ENCODE data around the gene PTPN23. TPM values are rescaled to one million over a fixed set of nuclear protein-coding genes. Genes with fewer than 3 reads are reported as not detected.
A peak's percentile ranks its signal among the peaks of the same experiment; 100 is the strongest.

PTPN23 gene
- total and polyA plus RNA-seq, 2 experiments from 2014 or later: 11.9 to 20.5 TPM

- Histone ChIP-seq H3K79me2 (peaks cover 22% of the 10 kb centered on the region), H3K27me3 (no peaks in the 10 kb centered on the region), H2AFZ (no peak overlapping the region), H3K4me2 (no peak overlapping the region), H3K36me3 (replicated peaks; ENCODE audit: insufficient read depth, low read depth) (no peaks in the 10 kb centered on the region), H3K9me2 (replicated peaks; ENCODE audit: insufficient read depth) (no peaks in the 10 kb centered on the region), H3K4me3 (no peak overlapping the region), H3K4me1 (ENCODE audit: insufficient read depth) (peaks cover 11% of the 10 kb centered on the region), H3K27ac (peak overlapping the region; percentile 87), H3K9me3 (ENCODE audit: low read depth) (no peaks in the 10 kb centered on the region), H4K20me1 (ENCODE audit: insufficient read depth, poor library complexity, severe bottlenecking) (no peaks in the 10 kb centered on the region)
- DNase-seq (ENCODE audit: low spot score): no peak
- TF ChIP-seq EZH2phosphoT487 (IDR thresholded peaks at IDR 0.05; ENCODE audit: low read depth, severe bottlenecking, unreplicated experiment): no peak
- TF ChIP-seq EZH2 (IDR thresholded peaks at IDR 0.05; ENCODE audit: borderline replicate concordance): no peak
- TF ChIP-seq, protein P1, sequence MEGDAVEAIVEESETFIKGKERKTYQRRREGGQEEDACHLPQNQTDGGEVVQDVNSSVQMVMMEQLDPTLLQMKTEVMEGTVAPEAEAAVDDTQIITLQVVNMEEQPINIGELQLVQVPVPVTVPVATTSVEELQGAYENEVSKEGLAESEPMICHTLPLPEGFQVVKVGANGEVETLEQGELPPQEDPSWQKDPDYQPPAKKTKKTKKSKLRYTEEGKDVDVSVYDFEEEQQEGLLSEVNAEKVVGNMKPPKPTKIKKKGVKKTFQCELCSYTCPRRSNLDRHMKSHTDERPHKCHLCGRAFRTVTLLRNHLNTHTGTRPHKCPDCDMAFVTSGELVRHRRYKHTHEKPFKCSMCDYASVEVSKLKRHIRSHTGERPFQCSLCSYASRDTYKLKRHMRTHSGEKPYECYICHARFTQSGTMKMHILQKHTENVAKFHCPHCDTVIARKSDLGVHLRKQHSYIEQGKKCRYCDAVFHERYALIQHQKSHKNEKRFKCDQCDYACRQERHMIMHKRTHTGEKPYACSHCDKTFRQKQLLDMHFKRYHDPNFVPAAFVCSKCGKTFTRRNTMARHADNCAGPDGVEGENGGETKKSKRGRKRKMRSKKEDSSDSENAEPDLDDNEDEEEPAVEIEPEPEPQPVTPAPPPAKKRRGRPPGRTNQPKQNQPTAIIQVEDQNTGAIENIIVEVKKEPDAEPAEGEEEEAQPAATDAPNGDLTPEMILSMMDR (IDR thresholded peaks at IDR 0.05; ENCODE audit: poor library complexity): no peak
- WGBS (ENCODE audit: low lambda C conversion rate, missing lambda C conversion rate): over 99% methylated on average over 9 of the region's 9 CpGs
Measured at GRCh38 chr3:47425959-47426358, 45.1 kb downstream of the PTPN23 start.

GRCh38 chr3:47427866-47428265 is 47.0 kb downstream of the PTPN23 start:
- 94% methylated on average over 6 of the region's 6 CpGs for WGBS (ENCODE audit: low lambda C conversion rate, missing lambda C conversion rate)
- H3K27me3 ChIP-seq: no peaks in the 10 kb centered on the region

GRCh38 chr3:47428662-47429061 is 47.8 kb downstream of the PTPN23 start:
- H3K9me3 ChIP-seq (ENCODE audit: low read depth): no peaks in the 10 kb centered on the region
- H3K4me2 ChIP-seq: no peak overlapping the region
- no peak overlapping the region for H3K4me3 ChIP-seq
- no peak overlapping the region for H3K27ac ChIP-seq
- no peak for DNase-seq (ENCODE audit: low spot score)
- peaks cover 16% of the 10 kb centered on the region for H3K4me1 ChIP-seq (ENCODE audit: insufficient read depth)
- H3K36me3 ChIP-seq (replicated peaks; ENCODE audit: insufficient read depth, low read depth): no peaks in the 10 kb centered on the region
- H4K20me1 ChIP-seq (ENCODE audit: insufficient read depth, poor library complexity, severe bottlenecking): no peaks in the 10 kb centered on the region
- no peak for TF ChIP-seq EZH2phosphoT487 (IDR thresholded peaks at IDR 0.05; ENCODE audit: low read depth, severe bottlenecking, unreplicated experiment)
- no peak for TF ChIP-seq EZH2 (IDR thresholded peaks at IDR 0.05; ENCODE audit: borderline replicate concordance)
- H3K9me2 ChIP-seq (replicated peaks; ENCODE audit: insufficient read depth): no peaks in the 10 kb centered on the region
- H2AFZ ChIP-seq: no peak overlapping the region
- H3K27me3 ChIP-seq: no peaks in the 10 kb centered on the region
- H3K79me2 ChIP-seq: peaks cover 33% of the 10 kb centered on the region
- WGBS (ENCODE audit: low lambda C conversion rate, missing lambda C conversion rate): 75% methylated on average over 6 of the region's 6 CpGs

More at GRCh38 chr3:47427866-47428265, 47.0 kb downstream of the PTPN23 start:
- Histone ChIP-seq H3K9me3 (ENCODE audit: low read depth) (no peaks in the 10 kb centered on the region), H3K27ac (no peak overlapping the region), H3K79me2 (peaks cover 27% of the 10 kb centered on the region), H3K36me3 (replicated peaks; ENCODE audit: insufficient read depth, low read depth) (no peaks in the 10 kb centered on the region), H4K20me1 (ENCODE audit: insufficient read depth, poor library complexity, severe bottlenecking) (no peaks in the 10 kb centered on the region), H3K4me3 (no peak overlapping the region), H3K4me2 (no peak overlapping the region), H3K9me2 (replicated peaks; ENCODE audit: insufficient read depth) (no peaks in the 10 kb centered on the region), H2AFZ (no peak overlapping the region), H3K4me1 (ENCODE audit: insufficient read depth) (peaks cover 16% of the 10 kb centered on the region)
- no peak for TF ChIP-seq EZH2phosphoT487 (IDR thresholded peaks at IDR 0.05; ENCODE audit: low read depth, severe bottlenecking, unreplicated experiment)
- no peak for DNase-seq (ENCODE audit: low spot score)

DNA sequence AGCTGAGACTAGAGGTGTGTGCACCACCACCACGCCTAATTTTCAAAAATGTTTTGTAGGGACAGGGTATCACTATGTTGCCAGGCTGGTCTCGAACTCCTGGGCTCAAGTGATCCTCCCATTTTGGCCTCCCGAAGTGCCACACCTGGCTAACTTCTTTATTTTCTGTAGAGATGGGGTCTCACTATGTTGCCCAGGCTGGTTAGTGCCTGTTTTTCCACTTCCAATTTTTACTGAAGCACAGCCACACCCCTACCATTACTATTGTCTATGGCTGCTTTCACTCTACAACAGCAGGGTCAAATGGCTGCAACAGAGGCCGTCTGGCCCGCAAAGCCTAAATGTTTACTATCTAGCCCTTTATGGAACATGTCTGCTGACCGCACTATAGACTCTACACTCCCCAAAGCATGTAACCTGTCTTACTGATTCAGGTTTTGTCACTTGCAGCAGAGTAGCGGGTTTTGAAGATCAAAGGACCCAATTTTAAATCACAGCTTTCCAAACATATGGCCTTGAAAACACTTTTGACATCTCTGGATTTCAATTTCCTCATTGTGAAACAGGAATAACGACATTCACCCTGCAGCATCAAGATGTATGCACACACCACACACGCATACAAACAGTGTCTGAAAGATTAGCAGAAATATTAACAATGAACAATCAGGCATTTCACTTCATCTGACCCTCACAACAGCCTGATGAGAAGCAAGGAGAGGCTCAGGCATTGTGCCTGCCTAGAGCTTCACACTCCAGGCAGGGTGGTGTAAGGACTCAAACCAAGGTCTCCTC is 48.9 kb downstream of the PTPN23 start:
- no peak for TF ChIP-seq EZH2 (IDR thresholded peaks at IDR 0.05; ENCODE audit: borderline replicate concordance)
- TF ChIP-seq EZH2phosphoT487 (IDR thresholded peaks at IDR 0.05; ENCODE audit: low read depth, severe bottlenecking, unreplicated experiment): no peak
- TF ChIP-seq, protein P1 (IDR thresholded peaks at IDR 0.05; ENCODE audit: poor library complexity): no peak
- no peak overlapping the region for H3K4me3 ChIP-seq
- H3K9me2 ChIP-seq (replicated peaks; ENCODE audit: insufficient read depth): no peaks in the 10 kb centered on the region
- no peak overlapping the region for H3K4me2 ChIP-seq
- WGBS (ENCODE audit: low lambda C conversion rate, missing lambda C conversion rate): 92% methylated on average over 9 of the region's 9 CpGs
- H4K20me1 ChIP-seq (ENCODE audit: insufficient read depth, poor library complexity, severe bottlenecking): no peaks in the 10 kb centered on the region
- no peak overlapping the region for H3K27ac ChIP-seq
- no peak overlapping the region for H2AFZ ChIP-seq
- no peaks in the 10 kb centered on the region for H3K9me3 ChIP-seq (ENCODE audit: low read depth)
- no peak for DNase-seq (ENCODE audit: low spot score)
- H3K27me3 ChIP-seq: no peaks in the 10 kb centered on the region
- H3K36me3 ChIP-seq (replicated peaks; ENCODE audit: insufficient read depth, low read depth): no peaks in the 10 kb centered on the region
- peaks cover 33% of the 10 kb centered on the region for H3K79me2 ChIP-seq
- H3K4me1 ChIP-seq (ENCODE audit: insufficient read depth): peaks cover 18% of the 10 kb centered on the region
